GM12891 (cell line): ENCODE measurements around the gene KIF23.

Experiments used
- DNase-seq: peaks from one replicate; pipeline ENCODE4 v3.0.0; 2011; ENCODE audit warnings: low spot score; ENCODE audit not compliant: insufficient read length
- FAIRE-seq: peaks from 2 replicates; lab custom pipeline; 2011; peaks lifted over from hg19 to GRCh38; lab: Jason Lieb, UNC
- PAX5 ChIP-seq: IDR thresholded peaks from 2 replicates; pipeline ENCODE4 v1.6.1; 2011; ENCODE audit warnings: low read length, moderate library complexity, mild to moderate bottlenecking; ENCODE audit not compliant: insufficient read depth, severe bottlenecking
- POLR2A ChIP-seq: IDR thresholded peaks from 2 replicates; pipeline ENCODE4 v1.6.1; 2011; ENCODE audit warnings: low read depth, low read length, control low read depth
- POLR2AphosphoS5 ChIP-seq: IDR thresholded peaks from 2 replicates; pipeline ENCODE4 v1.6.1; 2011; ENCODE audit warnings: low read depth, low read length, control low read depth
- POU2F2 ChIP-seq: IDR thresholded peaks from 2 replicates; pipeline ENCODE4 v1.6.1; 2011; ENCODE audit warnings: low read depth, mild to moderate bottlenecking, control low read depth, low read length, moderate library complexity
- SPI1 ChIP-seq: IDR thresholded peaks from 2 replicates; pipeline ENCODE4 v1.6.1; 2011; ENCODE audit warnings: low read depth, low read length, control low read depth
- TAF1 ChIP-seq: IDR thresholded peaks from 2 replicates; pipeline ENCODE4 v1.6.1; 2011; ENCODE audit warnings: low read depth, low read length, control low read depth

Gene KIF23

GRCh38 chr15:69410248-69410874, 3.8 kb upstream of the KIF23 start:
- FAIRE-seq (no peak), DNase-seq (no peak)
- TF ChIP-seq POLR2A: no peak
- TF ChIP-seq POLR2AphosphoS5: no peak
- no peak for TF ChIP-seq TAF1
- no peak for TF ChIP-seq SPI1
- TF ChIP-seq POU2F2: no peak
- no peak for TF ChIP-seq PAX5

- TF ChIP-seq POLR2AphosphoS5 (no peak), POU2F2 (no peak), SPI1 (no peak), TAF1 (no peak), PAX5 (no peak), POLR2A (no peak)
- no peak for FAIRE-seq
- DNase-seq: no peak
Measured at GRCh38 chr15:69412274-69412673, 1.9 kb upstream of the KIF23 start.

- DNase-seq: no peak
- TF ChIP-seq PAX5 (no peak), SPI1 (no peak), POLR2AphosphoS5 (no peak), TAF1 (no peak), POLR2A (no peak), POU2F2 (no peak)
- FAIRE-seq: no peak
Measured at GRCh38 chr15:69412701-69413100, 1.4 kb upstream of the KIF23 start.

- no peak for TF ChIP-seq PAX5
- TF ChIP-seq POLR2A: no peak
- TF ChIP-seq POU2F2: no peak
- no peak for TF ChIP-seq POLR2AphosphoS5
- TF ChIP-seq SPI1: no peak
- no peak for TF ChIP-seq TAF1
- DNase-seq (peak; percentile 30), FAIRE-seq (peak; percentile 78)
Measured at GRCh38 chr15:69414701-69415167, 585 bp downstream of the KIF23 start.

- DNase-seq (no peak), FAIRE-seq (no peak)
- no peak for TF ChIP-seq POU2F2
Measured at GRCh38 chr15:69415381-69415780, 1.2 kb downstream of the KIF23 start.

GRCh38 chr15:69417581-69417980, 3.4 kb downstream of the KIF23 start:
- no peak for TF ChIP-seq PAX5
- TF ChIP-seq POU2F2: no peak
- TF ChIP-seq POLR2AphosphoS5: no peak
- TF ChIP-seq SPI1: no peak
- TF ChIP-seq POLR2A: no peak
- TF ChIP-seq TAF1: no peak
- FAIRE-seq: no peak
- DNase-seq: no peak

- no peak for DNase-seq
- no peak for FAIRE-seq
- no peak for TF ChIP-seq PAX5
- TF ChIP-seq POLR2A: no peak
- TF ChIP-seq POLR2AphosphoS5: no peak
- no peak for TF ChIP-seq POU2F2
- no peak for TF ChIP-seq TAF1
- TF ChIP-seq SPI1: no peak
Measured at GRCh38 chr15:69421498-69421897, 7.3 kb downstream of the KIF23 start.

- FAIRE-seq: no peak
Measured at GRCh38 chr15:69422336-69422895, 8.3 kb downstream of the KIF23 start.

GRCh38 chr15:69424001-69424400, 9.9 kb downstream of the KIF23 start:
- DNase-seq (no peak), FAIRE-seq (no peak)
- TF ChIP-seq POLR2AphosphoS5 (no peak), PAX5 (no peak), SPI1 (no peak), TAF1 (no peak), POLR2A (no peak), POU2F2 (no peak)

More at GRCh38 chr15:69422336-69422895, 8.3 kb downstream of the KIF23 start:
- no peak for TF ChIP-seq POLR2A
- no peak for TF ChIP-seq TAF1
- TF ChIP-seq PAX5: no peak
- TF ChIP-seq POU2F2: no peak
- TF ChIP-seq SPI1: no peak
- no peak for TF ChIP-seq POLR2AphosphoS5
- no peak for DNase-seq
